Smooth muscle cell of the brain vasculature (primary cell): ENCODE data around the gene ANGEL2.

Experiments
- DNase-seq: peaks from one replicate; pipeline ENCODE4 v3.0.0-alpha.2; 2012; ENCODE audit warnings: low read depth, low spot score

ANGEL2 gene

DNA sequence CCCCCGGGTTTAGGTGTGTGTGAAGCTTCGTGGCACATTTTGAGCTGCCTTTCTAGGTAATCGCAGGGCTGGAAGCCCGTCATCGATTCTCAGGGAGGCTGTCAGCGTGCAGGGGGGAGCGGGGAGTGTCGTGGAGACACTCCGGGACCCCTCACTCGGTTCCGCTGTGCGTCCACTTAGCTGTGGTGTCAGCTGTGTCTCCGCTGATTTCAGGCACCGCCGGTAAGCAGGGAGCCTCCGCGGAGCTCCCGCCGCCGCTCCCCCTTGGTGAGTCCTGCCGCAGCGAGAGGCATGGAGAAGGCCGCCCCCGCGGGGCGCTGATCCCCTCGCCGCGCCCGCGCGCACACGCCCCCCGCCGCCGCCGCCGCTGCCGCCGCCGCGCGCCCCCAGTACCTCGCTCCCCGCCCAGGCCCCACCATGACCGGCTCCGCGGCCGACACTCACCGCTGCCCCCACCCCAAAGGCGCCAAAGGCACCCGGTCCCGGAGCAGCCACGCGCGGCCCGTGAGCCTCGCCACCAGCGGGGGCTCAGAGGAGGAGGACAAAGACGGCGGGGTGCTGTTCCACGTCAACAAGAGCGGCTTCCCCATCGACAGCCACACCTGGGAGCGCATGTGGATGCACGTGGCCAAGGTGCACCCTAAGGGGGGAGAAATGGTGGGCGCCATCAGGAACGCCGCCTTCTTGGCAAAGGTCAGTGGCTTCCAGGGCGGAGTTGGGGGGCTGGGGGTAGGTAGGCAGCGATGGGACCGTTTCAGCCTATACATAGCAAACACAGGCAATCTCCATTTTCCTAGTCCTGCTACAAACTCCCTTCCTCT lies 64.3 kb downstream of the ANGEL2 start:
- DNase-seq: no peak

DNA sequence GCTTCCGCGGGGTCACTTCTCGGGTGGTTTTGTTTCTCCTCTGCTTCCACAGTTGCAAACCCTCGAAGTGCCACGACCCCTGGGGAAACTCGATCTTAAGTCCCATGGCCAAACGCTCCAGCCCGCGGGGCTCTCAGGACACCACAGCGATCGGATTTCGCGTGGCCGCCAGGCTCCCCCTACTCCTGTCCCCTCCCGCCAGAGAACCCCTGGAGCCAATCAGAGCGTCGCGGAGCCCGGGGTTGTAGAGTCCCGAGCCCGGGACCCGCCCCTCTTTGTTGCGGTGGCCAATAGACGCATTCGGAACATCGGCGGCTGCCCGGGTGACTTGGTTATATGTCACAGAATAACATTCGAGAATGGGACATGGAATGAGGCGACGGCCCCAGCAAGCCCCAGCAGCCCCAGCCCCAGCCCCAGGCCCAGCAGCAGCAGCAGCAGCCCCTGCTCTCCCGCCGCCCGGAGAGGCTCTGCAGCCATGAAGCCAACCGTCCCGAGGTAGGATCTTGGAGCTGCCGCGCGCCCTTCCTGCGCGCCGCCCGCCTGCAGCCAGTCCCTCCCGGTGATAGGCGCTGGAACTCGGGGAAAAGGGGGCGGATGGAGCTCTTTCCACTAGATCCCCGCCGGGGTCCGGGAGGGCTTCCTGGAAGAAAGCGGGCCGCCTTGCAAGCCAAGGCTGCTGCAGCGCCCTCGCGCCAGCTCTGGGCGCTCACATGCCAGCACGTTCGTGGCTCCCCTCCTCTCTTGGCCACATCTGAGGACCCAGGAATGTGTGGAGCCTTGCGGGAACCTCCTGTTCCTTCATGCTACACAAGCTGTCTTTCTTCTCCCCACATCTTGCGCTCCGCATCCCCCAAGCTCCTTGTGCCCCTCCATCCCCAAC lies 65.2 kb downstream of the ANGEL2 start, which contains the start of gene VASH2:
VASH2 (plus strand) TSS at position 299 of the 883 bp plus-strand sequence. CDS start 1,002 bp downstream, outside the sequence.
- no peak for DNase-seq

DNA sequence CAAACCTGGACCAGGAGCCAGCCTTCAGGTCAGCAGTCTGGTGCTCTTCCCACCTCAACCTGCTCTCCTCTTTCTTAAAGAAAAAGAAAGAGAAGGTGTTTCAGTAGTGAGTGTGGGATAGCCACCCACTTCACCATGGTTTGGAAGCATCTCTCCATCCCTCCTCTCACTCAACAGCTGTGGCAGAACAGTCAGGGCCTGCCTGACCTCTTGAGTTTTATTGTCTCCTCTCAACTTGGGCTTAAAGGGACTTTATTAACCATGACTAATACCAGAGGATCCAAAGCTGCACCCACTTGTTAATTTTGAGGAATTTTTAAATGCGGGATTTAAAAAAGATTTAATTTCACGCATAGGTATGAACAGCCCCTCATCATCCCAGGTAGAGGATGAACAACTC lies 65.9 kb downstream of the ANGEL2 start:
- no peak for DNase-seq

GRCh38 chr1:212946872-212947271 lies 68.8 kb downstream of the ANGEL2 start:
- no peak for DNase-seq

DNA sequence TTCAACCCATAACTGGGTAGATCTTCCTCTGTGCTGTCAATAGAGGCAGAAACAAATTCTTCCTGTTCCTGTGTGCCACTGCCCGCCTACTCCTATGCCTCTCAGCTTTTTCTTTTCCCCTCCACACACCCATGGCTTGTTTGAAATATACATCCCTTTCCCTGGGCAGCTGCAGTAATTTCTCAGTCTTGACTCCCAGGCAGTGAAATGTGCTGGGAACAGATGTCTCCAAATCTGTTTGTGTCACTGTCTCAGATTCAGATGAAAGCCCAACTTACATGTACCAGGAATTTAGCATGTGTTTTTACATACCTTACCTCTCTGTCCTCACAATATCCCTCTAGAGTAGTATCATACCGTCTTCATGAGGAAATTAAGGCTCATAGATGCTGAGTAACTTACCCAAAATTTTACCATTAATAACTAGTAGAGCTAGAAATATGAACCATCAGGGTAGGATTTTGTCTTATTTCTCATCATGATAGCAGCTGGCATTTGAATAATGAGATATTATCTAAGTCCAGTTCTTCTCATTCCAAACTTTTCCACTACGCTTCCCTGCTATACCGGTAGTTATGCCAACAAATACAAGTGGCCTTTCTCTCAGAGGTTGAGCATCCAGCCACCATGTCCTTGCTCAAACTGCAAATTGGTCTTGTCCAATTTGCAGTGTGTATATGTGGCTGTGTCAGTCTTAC lies 70.1 kb downstream of the ANGEL2 start:
- no peak for DNase-seq

DNA sequence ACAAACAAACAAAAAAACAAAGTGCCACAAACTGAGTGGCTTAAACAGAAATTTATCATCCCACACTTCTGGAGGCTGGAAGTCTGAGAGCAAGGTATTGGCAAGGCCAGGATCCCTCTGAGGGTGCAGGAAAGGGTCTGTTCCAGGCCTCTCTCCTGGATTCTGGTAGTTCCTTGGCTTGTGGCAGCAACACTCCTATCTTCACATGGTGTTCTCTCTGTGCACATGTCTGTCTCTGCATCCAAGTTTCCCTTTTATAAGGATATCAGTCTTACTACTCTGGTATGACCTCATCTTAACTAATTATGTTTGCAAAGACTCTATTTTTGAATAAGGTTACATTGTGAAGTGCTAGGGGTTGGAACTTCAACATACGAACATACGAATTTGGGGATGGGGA lies 70.6 kb downstream of the ANGEL2 start:
- no peak for DNase-seq

GRCh38 chr1:212944229-212944901 lies 71.3 kb downstream of the ANGEL2 start:
- no peak for DNase-seq

GRCh38 chr1:212943393-212943710 lies 72.3 kb downstream of the ANGEL2 start:
- no peak for DNase-seq

GRCh38 chr1:212942679-212943392 lies 72.8 kb downstream of the ANGEL2 start:
- no peak for DNase-seq
